ENCODE measurements around the gene LGALS12.

Gene LGALS12

DNA sequence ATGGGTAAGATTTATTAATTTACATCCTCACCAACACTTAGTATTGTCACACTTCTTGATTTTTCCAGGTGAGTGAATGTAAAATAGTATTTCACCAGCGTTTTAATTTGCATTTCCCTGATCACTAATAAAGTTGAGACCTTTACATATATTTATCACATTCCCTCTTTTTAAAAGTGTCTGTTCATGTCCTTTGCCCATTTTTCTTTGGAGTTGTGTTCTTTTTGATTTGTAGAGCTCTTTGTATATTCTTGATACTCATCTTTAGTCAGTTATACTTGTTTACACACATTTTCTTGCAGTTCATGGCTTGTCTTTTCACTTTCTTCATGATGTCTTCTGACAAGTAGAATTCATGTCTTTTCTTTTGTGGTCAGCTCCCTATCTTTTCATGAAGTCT is 12.8 kb upstream of the LGALS12 start:
- intact Hi-C loops (cut with DNase I; ENCODE audit: low total_unique reads): no loop called here
- Histone ChIP-seq H3K4me3 (no peak overlapping the region), H3K9me3 (no peaks in the 10 kb centered on the region), H3K36me3 (no peaks in the 10 kb centered on the region), H3K4me1 (peaks cover 0 to 15% (median 8%) of the 10 kb centered on the region in 4 donors), H3K27me3 (no peaks in the 10 kb centered on the region), H3K27ac (no peak overlapping the region)
- no peak for DNase-seq
- TF ChIP-seq CTCF (IDR thresholded peaks at IDR 0.05): no peak

DNA sequence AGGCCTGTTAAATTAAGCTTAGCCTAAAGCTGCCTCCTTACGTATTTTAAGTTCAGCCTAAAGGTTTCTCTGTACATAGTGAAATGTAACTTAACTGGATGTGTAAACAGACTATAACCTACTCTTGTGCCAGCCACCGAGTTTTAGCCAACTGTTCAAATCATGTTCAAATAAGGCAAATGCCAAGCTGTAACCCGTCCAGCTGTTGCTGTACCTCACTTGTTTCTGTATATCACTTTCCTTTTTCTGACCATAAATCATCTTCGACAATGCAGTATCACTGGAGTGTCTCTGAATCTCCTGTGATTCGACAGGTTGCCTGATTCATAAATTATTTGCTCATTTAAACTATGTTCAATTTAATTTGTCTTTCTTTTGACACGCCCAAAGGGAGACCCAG is 10.9 kb upstream of the LGALS12 start:
- no peak for TF ChIP-seq CTCF (IDR thresholded peaks at IDR 0.05)

DNA sequence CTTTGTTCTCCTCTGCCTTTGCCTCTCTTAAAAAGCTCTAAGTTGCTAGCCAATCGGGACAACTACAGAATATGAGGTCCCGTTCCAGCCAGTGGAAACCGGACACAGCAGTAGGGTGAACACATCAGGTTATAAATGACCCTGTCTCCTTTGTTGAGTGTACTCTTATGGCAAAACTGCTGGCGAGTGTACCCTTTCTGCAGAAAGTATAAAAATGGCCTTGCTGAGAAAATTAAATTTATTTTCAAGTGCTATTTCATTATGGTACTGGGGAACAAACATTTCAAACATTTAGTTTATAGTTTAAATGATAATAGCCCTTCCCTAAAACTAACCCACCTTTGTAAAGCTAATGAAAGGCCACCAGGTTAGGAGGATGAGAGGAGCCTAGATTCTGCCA is 6.0 kb upstream of the LGALS12 start:
- H3K9me3 ChIP-seq: peaks cover 0 to 15% (median 6%) of the 10 kb centered on the region in 3 donors
- DNase-seq: no peak
- no peaks in the 10 kb centered on the region for H3K27me3 ChIP-seq
- peaks cover 0 to 3% (median 2%) of the 10 kb centered on the region in 4 donors for H3K4me1 ChIP-seq
- H3K4me3 ChIP-seq: no peak overlapping the region
- no peak overlapping the region for H3K27ac ChIP-seq
- no peaks in the 10 kb centered on the region for H3K36me3 ChIP-seq
- no peak for TF ChIP-seq CTCF (IDR thresholded peaks at IDR 0.05)
- intact Hi-C loops (cut with DNase I; ENCODE audit: low total_unique reads): no loop called here

More for the DNA sequence above, 10.9 kb upstream of the LGALS12 start:
- Histone ChIP-seq H3K4me3 (no peak overlapping the region), H3K4me1 (peaks cover 0 to 11% (median 8%) of the 10 kb centered on the region in 4 donors), H3K27me3 (no peaks in the 10 kb centered on the region), H3K36me3 (no peaks in the 10 kb centered on the region), H3K27ac (no peak overlapping the region), H3K9me3 (peaks cover 0 to 8% (median 3%) of the 10 kb centered on the region in 3 donors)
- DNase-seq: no peak
- intact Hi-C loops (cut with DNase I; ENCODE audit: low total_unique reads): no loop called here

- H3K4me3 ChIP-seq: no peak overlapping the region
- peaks cover 0 to 10% (median 5%) of the 10 kb centered on the region in 4 donors for H3K4me1 ChIP-seq
- no peak overlapping the region for H3K27ac ChIP-seq
- peaks cover 0 to 15% (median 6%) of the 10 kb centered on the region in 3 donors for H3K9me3 ChIP-seq
- TF ChIP-seq CTCF (IDR thresholded peaks at IDR 0.05): no peak
- no peaks in the 10 kb centered on the region for H3K27me3 ChIP-seq
- H3K36me3 ChIP-seq: no peaks in the 10 kb centered on the region
- intact Hi-C loops (cut with DNase I; ENCODE audit: low total_unique reads): no loop called here
- DNase-seq: no peak
Observed at GRCh38 chr11:63501236-63501635, 4.6 kb upstream of the LGALS12 start.

DNA sequence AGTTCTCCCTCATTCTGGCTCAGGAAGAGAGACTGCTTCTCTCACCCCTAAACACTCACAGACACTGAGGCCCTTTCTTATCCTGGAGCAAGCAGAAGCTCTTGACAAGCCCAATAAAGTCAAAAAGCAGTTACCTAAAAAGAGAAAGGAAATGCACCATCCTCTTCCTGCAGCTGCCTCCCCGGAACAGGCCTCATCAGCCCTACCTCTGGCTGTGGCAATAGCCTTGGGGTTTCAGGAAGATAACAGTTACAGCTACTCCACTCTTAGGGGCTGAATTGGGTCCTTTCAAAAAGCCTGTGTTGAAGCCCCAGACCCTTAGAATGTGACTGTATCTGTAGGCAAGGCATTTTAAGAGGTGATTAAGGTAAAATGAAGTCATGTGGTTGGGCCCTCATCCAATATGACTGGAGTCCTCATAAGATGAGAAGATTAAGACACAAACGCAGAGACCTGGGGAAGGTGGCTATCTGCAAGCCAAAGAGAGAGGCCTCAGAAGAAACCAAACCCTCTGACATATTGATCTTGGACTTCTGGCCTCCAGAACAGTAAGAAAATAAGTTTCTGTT is 3.5 kb upstream of the LGALS12 start:
- Histone ChIP-seq H3K9me3 (peaks cover 0 to 15% (median 6%) of the 10 kb centered on the region in 3 donors), H3K4me1 (peaks cover 0 to 10% (median 5%) of the 10 kb centered on the region in 4 donors), H3K36me3 (no peaks in the 10 kb centered on the region), H3K27ac (no peak overlapping the region), H3K4me3 (no peak overlapping the region), H3K27me3 (no peaks in the 10 kb centered on the region)
- no peak for DNase-seq
- intact Hi-C loops (cut with DNase I; ENCODE audit: low total_unique reads): no loop called here
- no peak for TF ChIP-seq CTCF (IDR thresholded peaks at IDR 0.05)

DNA sequence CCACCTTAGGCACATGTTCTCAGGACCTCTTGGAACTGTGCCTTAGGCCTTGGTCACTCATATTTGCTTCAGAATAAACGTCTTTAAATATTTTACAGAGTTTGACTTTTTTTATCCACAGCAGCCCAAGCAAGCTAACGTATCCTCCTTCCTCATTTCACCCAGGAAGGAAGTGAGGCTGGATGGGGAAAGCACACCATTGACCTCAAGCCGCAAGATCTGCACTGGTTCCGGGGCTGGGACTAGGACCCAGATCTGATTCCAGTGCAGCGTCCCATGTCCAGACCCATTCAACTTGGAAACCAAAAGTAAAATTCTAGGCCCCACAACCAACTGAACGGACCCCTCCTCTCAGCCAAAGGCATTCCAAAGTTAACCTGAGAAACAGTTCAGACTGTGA is 2.4 kb upstream of the LGALS12 start:
- intact Hi-C loops (cut with DNase I; ENCODE audit: low total_unique reads): no loop called here
- no peaks in the 10 kb centered on the region for H3K36me3 ChIP-seq
- H3K4me3 ChIP-seq: no peak overlapping the region
- TF ChIP-seq CTCF (IDR thresholded peaks at IDR 0.05): no peak
- DNase-seq: no peak
- H3K4me1 ChIP-seq: peaks cover 0 to 10% (median 5%) of the 10 kb centered on the region in 4 donors
- H3K9me3 ChIP-seq: peaks cover 0 to 15% (median 6%) of the 10 kb centered on the region in 3 donors
- H3K27ac ChIP-seq: no peak overlapping the region
- no peaks in the 10 kb centered on the region for H3K27me3 ChIP-seq
